ENCODE measurements around the gene CACNA1I. TPM values are rescaled to one million over a fixed set of nuclear protein-coding genes. Genes with fewer than 3 reads are reported as not detected.
A peak's percentile ranks its signal among the peaks of the same experiment; 100 is the strongest.

CACNA1I gene
- total RNA-seq, 1 experiment from 2014 or later = 0.15 TPM

DNA sequence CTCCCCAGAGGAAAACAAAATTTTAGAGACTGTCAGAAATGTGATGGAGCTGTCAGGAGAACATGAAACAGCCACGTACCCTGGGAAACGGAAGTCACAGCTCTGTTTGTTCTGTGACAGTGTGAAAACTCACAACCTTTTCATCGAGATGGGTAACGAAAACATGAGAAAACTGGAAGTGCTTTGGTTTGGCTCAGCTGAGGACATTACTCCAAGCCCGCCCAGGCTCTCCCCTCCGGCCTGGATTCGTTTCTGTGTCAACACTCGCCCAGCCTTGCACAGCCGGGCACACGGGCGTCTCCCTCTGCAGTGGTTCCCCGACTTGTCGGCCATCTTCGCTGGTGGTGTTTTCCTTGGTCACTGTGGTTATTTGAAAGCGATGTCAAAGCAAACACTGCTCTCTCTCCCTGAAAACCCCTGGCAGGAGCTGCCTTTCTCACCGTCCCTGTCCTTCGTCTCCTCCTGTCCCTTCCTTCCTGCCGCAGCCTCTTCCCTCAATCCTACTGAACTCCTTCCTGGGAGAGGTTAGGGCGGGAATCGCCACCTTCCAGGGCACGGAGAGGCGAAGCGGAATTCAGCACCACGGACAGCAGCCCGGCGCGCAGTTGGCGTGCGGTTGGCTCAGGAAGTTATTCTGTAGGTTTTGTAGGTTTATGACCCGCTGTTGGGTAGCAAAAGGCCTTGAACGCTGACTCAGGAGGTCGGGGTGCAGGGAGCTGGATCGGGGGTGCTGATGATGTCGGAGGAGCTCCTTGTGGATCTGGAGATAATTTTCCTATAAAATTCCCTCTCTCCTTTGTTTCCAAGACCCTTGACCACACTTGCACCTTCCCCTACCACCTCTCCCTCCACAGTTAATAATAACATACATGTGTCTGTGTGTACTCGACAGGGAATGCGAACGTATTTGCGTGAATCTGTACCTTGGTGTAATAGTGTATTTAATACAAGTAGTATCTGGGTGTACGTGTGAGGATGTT lies 24.9 kb upstream of the CACNA1I start:
- no peak for ATAC-seq
- CTCF ChIA-PET = interaction anchor here (1.2 to 3.0 kb wide), 2 partner anchors 479 to 802 kb away, joined by 3 to 19 read pairs; no protein-coding TSS in a partner anchor

More for the DNA sequence above, 24.9 kb upstream of the CACNA1I start:
- Histone ChIP-seq H3K27me3 (ENCODE audit: insufficient read depth, low read length) (peaks cover 21% of the 10 kb centered on the region; the same call in 1 of the 2 replicates), H3K4me3 (replicated peaks in 1 of 2; ENCODE audit: low read depth in 1 of 2, low read length in 2 of 2) (no peak overlapping the region), H3K36me3 (ENCODE audit: control insufficient read depth in 1 of 2, insufficient read depth in 2 of 2, low read length in 2 of 2) (no peaks in the 10 kb centered on the region), H2AFZ (ENCODE audit: low read depth, low read length, poor library complexity, severe bottlenecking) (no peak overlapping the region), H3K27ac (ENCODE audit: low read depth, low read length) (no peak overlapping the region), H3K9me2 (ENCODE audit: insufficient read depth) (no peaks in the 10 kb centered on the region), H4K20me1 (ENCODE audit: insufficient read depth) (no peaks in the 10 kb centered on the region), H3K9me3 (ENCODE audit: control insufficient read depth in 1 of 2, insufficient read depth in 1 of 2, low read depth in 1 of 2, low read length in 2 of 2) (no peaks in the 10 kb centered on the region), H3K4me2 (ENCODE audit: low read length) (no peak overlapping the region), H3K4me1 (ENCODE audit: control insufficient read depth in 1 of 2, insufficient read depth in 2 of 2, low read length in 2 of 2) (peaks cover 3 to 8% of the 10 kb centered on the region in 2 experiments; a peak in 2 of 4 replicates), H3K79me2 (ENCODE audit: insufficient read depth, low read length) (no peaks in the 10 kb centered on the region), H3K9ac (ENCODE audit: low read length) (no peak overlapping the region)
- ChIA-PET POLR2A (no interaction called here), RAD21 (ENCODE audit: low non-redundant PET in 1 of 2, low total read pairs in 2 of 2, uncharacterized antibody in 2 of 2, unreplicated experiment in 2 of 2) (no interaction called here)
- TF ChIP-seq, protein P1, sequence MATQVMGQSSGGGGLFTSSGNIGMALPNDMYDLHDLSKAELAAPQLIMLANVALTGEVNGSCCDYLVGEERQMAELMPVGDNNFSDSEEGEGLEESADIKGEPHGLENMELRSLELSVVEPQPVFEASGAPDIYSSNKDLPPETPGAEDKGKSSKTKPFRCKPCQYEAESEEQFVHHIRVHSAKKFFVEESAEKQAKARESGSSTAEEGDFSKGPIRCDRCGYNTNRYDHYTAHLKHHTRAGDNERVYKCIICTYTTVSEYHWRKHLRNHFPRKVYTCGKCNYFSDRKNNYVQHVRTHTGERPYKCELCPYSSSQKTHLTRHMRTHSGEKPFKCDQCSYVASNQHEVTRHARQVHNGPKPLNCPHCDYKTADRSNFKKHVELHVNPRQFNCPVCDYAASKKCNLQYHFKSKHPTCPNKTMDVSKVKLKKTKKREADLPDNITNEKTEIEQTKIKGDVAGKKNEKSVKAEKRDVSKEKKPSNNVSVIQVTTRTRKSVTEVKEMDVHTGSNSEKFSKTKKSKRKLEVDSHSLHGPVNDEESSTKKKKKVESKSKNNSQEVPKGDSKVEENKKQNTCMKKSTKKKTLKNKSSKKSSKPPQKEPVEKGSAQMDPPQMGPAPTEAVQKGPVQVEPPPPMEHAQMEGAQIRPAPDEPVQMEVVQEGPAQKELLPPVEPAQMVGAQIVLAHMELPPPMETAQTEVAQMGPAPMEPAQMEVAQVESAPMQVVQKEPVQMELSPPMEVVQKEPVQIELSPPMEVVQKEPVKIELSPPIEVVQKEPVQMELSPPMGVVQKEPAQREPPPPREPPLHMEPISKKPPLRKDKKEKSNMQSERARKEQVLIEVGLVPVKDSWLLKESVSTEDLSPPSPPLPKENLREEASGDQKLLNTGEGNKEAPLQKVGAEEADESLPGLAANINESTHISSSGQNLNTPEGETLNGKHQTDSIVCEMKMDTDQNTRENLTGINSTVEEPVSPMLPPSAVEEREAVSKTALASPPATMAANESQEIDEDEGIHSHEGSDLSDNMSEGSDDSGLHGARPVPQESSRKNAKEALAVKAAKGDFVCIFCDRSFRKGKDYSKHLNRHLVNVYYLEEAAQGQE (IDR thresholded peaks at IDR 0.05; ENCODE audit: low read depth) = peak; percentile 99
- TF ChIP-seq EZH2 (IDR thresholded peaks at IDR 0.05) = no peak
- DNase-seq (ENCODE audit: low read depth, low spot score) = no peak
- intact Hi-C loops (cut with micrococcal nuclease) = no loop called here
- BruUV-seq (replicated peaks) = no TSS peak
